Ishikawa (cell line): ENCODE data around the gene PHLDB3.

Experiments
- CEBPB ChIP-seq: IDR thresholded peaks from 2 replicates; pipeline ENCODE4 v1.6.1; 2012
- CREB1 ChIP-seq: IDR thresholded peaks from 2 replicates; pipeline ENCODE4 v1.6.1; 2012; ENCODE audit warnings: low read depth
- EGR1 ChIP-seq: IDR thresholded peaks from 2 replicates; pipeline ENCODE4 v1.6.1; 2012
- EP300 ChIP-seq: IDR thresholded peaks from 2 replicates; pipeline ENCODE4 v1.6.1; 2012; ENCODE audit warnings: borderline replicate concordance
- FOXM1 ChIP-seq: IDR thresholded peaks from 2 replicates; pipeline ENCODE4 v1.6.1; 2012; ENCODE audit warnings: low read depth, borderline replicate concordance
- NFIC ChIP-seq: IDR thresholded peaks from 2 replicates; pipeline ENCODE4 v1.6.1; 2012
- RAD21 ChIP-seq: IDR thresholded peaks from 2 replicates; pipeline ENCODE4 v1.6.1; 2012; ENCODE audit warnings: low read depth
- TAF1 ChIP-seq: IDR thresholded peaks from 2 replicates; pipeline ENCODE4 v1.6.1; 2012; ENCODE audit warnings: low read depth, mild to moderate bottlenecking
- TCF12 ChIP-seq: IDR thresholded peaks from 2 replicates; pipeline ENCODE4 v1.6.1; 2012; ENCODE audit warnings: low read depth
- TEAD4 ChIP-seq: IDR thresholded peaks from 2 replicates; pipeline ENCODE4 v1.6.1; 2012
- USF1 ChIP-seq: IDR thresholded peaks from 2 replicates; pipeline ENCODE4 v1.6.1; 2012
- YY1 ChIP-seq: IDR thresholded peaks from 2 replicates; pipeline ENCODE4 v1.6.1; 2012; ENCODE audit warnings: low read depth
- ZBTB7A ChIP-seq: IDR thresholded peaks from 2 replicates; pipeline ENCODE4 v1.6.1; 2012; ENCODE audit warnings: low read depth
- TF ChIP-seq, protein P1 (sequence below): IDR thresholded peaks from 2 replicates; pipeline ENCODE4 v1.6.1; 2012; ENCODE audit warnings: low read depth, mild to moderate bottlenecking
- TF ChIP-seq, protein P2 (sequence below): IDR thresholded peaks from 2 replicates; pipeline ENCODE4 v1.6.1; 2012

PHLDB3 gene

DNA sequence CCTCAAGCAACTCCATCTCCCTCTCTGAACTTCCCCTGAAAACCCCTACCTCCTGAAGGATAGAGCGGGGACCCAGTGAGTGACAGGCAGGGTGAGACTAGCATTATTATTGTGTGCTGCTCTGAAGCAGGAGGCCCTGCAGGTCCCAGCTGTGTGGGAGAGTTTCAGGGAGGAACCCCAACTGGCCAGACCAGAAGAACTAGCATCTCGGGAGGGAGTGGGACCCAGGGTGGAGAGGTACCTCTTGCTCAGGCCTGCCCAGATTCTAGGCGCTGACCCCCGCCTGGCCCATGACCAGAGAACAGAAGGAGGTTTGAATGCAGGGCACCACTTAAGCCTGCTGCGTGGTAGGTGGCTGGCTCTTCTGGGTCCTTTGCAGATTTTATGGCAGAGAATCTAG lies 33.5 kb downstream of the PHLDB3 start:
- TF ChIP-seq YY1, result no peak
- TF ChIP-seq TEAD4, result no peak
- no peak for TF ChIP-seq EP300
- TF ChIP-seq EGR1, result no peak
- TF ChIP-seq CEBPB, result no peak
- no peak for TF ChIP-seq RAD21
- TF ChIP-seq TCF12, result no peak
- no peak for TF ChIP-seq FOXM1
- TF ChIP-seq, protein P1, sequence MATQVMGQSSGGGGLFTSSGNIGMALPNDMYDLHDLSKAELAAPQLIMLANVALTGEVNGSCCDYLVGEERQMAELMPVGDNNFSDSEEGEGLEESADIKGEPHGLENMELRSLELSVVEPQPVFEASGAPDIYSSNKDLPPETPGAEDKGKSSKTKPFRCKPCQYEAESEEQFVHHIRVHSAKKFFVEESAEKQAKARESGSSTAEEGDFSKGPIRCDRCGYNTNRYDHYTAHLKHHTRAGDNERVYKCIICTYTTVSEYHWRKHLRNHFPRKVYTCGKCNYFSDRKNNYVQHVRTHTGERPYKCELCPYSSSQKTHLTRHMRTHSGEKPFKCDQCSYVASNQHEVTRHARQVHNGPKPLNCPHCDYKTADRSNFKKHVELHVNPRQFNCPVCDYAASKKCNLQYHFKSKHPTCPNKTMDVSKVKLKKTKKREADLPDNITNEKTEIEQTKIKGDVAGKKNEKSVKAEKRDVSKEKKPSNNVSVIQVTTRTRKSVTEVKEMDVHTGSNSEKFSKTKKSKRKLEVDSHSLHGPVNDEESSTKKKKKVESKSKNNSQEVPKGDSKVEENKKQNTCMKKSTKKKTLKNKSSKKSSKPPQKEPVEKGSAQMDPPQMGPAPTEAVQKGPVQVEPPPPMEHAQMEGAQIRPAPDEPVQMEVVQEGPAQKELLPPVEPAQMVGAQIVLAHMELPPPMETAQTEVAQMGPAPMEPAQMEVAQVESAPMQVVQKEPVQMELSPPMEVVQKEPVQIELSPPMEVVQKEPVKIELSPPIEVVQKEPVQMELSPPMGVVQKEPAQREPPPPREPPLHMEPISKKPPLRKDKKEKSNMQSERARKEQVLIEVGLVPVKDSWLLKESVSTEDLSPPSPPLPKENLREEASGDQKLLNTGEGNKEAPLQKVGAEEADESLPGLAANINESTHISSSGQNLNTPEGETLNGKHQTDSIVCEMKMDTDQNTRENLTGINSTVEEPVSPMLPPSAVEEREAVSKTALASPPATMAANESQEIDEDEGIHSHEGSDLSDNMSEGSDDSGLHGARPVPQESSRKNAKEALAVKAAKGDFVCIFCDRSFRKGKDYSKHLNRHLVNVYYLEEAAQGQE, result no peak
- no peak for TF ChIP-seq NFIC
- TF ChIP-seq, protein P2, sequence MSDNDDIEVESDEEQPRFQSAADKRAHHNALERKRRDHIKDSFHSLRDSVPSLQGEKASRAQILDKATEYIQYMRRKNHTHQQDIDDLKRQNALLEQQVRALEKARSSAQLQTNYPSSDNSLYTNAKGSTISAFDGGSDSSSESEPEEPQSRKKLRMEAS, result no peak
- no peak for TF ChIP-seq TAF1
- no peak for TF ChIP-seq USF1
- no peak for TF ChIP-seq ZBTB7A
- TF ChIP-seq CREB1, result no peak

DNA sequence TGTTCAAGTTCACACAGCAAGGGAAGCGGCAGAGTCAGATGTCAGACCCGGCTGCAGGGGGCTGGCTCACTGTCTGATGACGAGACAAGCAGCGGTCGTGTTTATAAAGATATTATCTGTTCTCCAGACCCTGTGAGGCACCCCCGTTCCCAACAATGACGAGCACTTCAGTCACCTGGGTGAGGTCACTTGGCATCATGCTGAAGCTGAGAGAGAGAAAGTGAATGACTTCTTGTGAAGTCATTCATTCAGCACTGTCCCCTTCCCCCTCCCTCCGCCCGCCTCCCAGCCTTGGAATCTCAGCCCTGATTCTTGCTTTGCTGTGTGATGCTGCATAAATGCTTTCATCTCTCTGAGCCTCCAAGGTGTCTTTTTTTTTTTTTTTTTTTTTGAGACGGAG lies 34.3 kb downstream of the PHLDB3 start:
- TF ChIP-seq TEAD4 (no peak), CEBPB (no peak), FOXM1 (no peak), ZBTB7A (no peak), NFIC (no peak), EGR1 (no peak)
- TF ChIP-seq, protein P1, result no peak
- TF ChIP-seq, protein P2, result no peak

GRCh38 chr19:43469160-43469480 lies 35.4 kb downstream of the PHLDB3 start:
- TF ChIP-seq CREB1 (no peak), ZBTB7A (no peak), YY1 (no peak), RAD21 (no peak), TAF1 (no peak), EP300 (no peak), NFIC (no peak), USF1 (no peak), TCF12 (no peak)
- TF ChIP-seq, protein P1, result no peak
- TF ChIP-seq, protein P2, result no peak

DNA sequence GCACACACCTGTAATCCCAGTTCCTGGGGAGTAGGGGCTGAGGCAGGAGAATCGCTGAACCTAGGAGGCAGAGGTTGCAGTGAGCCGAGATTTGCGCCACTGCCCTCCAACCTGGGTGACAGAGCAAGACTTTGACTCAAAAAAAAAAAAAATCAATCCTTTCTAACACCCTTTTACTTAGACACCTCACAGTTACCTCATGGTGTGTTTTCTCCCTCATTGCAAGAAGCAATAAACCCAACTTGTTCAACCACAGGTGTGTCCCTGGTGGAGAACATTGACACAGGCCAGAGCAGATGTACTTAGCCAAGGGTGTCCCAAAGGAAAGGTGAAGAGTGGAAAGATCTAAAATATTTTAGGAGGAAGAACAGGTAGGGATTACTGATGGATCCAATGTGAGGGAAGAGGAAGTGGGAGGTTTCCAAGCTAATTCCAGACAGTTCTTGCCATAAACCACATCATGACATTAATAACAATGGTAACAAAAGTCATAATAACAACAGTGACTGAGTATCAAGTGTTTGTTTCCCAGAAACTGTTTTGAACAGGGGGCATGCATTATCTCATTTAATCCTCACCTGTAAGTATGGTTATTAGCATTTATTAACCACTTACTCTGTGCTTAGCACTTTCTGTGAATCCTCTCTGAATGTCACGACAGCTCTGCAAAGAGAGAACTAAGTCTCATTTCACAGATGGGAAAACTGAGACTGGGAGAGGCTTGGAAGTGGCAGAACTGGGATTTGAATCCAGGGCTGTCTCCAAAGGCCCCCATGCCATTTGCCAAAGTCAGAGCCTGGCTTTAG lies 36.0 kb downstream of the PHLDB3 start:
- no peak for TF ChIP-seq EGR1
- no peak for TF ChIP-seq FOXM1
- TF ChIP-seq ZBTB7A, result no peak
- TF ChIP-seq USF1, result no peak
- TF ChIP-seq, protein P1, result no peak
- no peak for TF ChIP-seq RAD21
- TF ChIP-seq TCF12, result no peak
- TF ChIP-seq YY1, result no peak
- TF ChIP-seq CREB1, result no peak
- TF ChIP-seq NFIC, result no peak
- TF ChIP-seq TEAD4, result no peak
- TF ChIP-seq TAF1, result no peak
- TF ChIP-seq, protein P2, result no peak
